Measurements from ENCODE around the gene MCEE. TPM values are rescaled to one million over a fixed set of nuclear protein-coding genes. Genes with fewer than 3 reads are reported as not detected.

Gene MCEE
- total RNA-seq, 1 donor from 2014 or later = 12.2 TPM

Other genes starting within 250 kb of the MCEE start
- not detected in 2 replicates for gene VAX2, start 229.7 kb downstream of the MCEE start, total RNA-seq
- not detected in 2 replicates for gene ATP6V1B1, start 194.3 kb downstream of the MCEE start, total RNA-seq
- gene ANKRD53, start 151.6 kb downstream of the MCEE start, total RNA-seq = 0.71 and 2.5 TPM in 2 replicates
- 46.8 and 54.1 TPM in 2 replicates for gene TEX261, start 135.4 kb downstream of the MCEE start, total RNA-seq
- 175 and 208 TPM in 2 replicates for gene NAGK, start 61.6 kb downstream of the MCEE start, total RNA-seq
- gene MPHOSPH10, start 405 bp upstream of the MCEE start, total RNA-seq = 47.6 and 47.8 TPM in 2 replicates
- gene PAIP2B, start 96.9 kb upstream of the MCEE start, total RNA-seq = 3.7 and 4.0 TPM in 2 replicates
- gene ZNF638, start 201.6 kb upstream of the MCEE start, total RNA-seq = 125 and 152 TPM in 2 replicates